ENCODE measurements around the gene TBC1D21.

TBC1D21 gene

DNA sequence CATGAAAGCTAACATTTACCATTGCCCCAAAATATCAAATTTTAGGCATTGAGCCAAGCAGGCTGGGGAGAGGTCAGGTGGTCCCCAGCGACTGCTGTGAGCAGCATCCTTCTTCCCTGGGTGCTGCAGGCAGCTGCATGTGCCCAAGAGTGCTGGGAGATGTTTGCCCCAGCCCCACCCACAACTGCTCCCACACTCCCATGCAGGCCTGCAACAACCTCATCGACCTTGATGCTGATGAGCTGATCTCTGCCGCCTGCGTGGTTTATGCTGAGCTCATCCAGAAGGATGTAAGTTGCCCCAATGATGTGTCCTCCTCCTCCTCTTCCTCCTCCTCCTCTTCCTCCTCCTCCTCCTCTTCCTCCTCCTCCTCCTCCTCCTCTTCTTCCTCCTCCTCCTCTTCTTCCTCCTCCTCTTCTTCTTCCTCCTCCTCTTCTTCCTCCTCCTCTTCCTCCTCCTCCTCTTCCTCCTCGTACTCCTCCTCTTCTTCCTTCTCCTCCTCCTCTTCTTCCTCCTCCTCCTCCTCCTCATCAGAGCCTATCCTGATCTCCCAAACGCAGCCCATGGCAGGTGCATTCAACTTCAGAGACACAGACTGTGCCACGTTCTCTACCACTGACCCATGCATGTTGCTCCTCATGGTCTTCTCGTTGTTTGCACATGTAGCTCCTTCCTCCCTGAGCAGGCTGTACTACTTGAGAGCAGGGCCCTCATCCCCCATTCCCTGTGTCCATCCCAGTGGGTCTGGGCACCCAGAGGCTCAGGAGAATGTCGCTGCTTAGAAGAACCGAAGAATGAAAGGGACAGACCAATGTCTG lies 15.1 kb downstream of the TBC1D21 start:
- in situ Hi-C loops (cut with HindIII; ENCODE audit: low sequenced_read_pairs) = no loop called here

DNA sequence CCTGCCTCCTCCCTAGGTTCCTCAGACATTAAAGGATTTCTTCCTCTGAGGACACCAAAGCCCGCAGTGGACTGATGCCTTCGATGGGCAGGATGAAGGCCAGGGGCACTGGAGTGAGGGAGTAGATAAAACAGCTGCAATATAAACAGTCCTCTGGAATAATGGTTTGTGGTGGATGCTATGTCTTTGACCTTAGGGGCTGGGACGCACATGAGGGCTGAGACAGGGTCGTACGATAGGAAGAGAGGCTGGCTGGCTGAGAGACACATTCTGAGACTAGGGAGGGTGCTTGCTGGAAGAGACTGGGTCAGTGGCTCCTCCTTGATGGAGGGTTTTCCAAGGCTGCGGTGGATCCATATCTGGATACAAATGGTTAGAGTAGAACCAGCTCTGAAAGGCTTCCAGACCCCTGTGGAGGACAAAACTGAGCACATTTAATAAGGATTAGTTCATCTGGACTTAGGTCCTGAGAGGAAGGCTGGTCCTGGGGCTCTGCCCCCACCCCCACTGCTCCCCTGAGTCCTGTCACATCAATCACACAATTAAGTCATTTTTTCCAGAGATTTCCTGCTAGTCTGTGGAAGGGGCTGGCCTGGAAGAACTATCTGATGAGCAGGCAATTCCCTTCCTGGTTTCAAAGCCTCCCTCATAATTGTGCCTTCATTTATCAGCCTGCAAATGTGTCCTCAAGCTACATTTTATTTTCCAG lies 15.8 kb downstream of the TBC1D21 start:
- in situ Hi-C loops (cut with HindIII; ENCODE audit: low sequenced_read_pairs) = no loop called here

DNA sequence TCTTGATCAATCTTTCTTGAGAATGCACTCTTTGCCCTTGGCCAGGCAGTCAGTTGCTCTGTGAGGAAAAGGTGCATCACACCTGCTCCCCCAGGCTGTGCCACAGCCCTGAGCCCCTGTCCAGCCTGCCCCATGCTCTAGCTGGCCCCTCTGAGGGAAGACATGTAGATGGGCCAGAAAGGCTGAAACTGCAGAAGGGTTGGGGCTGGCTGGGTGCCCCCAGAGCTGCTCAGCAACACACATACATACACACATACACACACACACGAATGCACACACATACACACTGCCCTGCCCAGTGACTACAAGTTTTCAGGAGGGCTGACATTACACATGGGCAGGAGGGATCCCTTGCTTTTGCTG lies 16.4 kb downstream of the TBC1D21 start:
- in situ Hi-C loops (cut with HindIII; ENCODE audit: low sequenced_read_pairs) = no loop called here

DNA sequence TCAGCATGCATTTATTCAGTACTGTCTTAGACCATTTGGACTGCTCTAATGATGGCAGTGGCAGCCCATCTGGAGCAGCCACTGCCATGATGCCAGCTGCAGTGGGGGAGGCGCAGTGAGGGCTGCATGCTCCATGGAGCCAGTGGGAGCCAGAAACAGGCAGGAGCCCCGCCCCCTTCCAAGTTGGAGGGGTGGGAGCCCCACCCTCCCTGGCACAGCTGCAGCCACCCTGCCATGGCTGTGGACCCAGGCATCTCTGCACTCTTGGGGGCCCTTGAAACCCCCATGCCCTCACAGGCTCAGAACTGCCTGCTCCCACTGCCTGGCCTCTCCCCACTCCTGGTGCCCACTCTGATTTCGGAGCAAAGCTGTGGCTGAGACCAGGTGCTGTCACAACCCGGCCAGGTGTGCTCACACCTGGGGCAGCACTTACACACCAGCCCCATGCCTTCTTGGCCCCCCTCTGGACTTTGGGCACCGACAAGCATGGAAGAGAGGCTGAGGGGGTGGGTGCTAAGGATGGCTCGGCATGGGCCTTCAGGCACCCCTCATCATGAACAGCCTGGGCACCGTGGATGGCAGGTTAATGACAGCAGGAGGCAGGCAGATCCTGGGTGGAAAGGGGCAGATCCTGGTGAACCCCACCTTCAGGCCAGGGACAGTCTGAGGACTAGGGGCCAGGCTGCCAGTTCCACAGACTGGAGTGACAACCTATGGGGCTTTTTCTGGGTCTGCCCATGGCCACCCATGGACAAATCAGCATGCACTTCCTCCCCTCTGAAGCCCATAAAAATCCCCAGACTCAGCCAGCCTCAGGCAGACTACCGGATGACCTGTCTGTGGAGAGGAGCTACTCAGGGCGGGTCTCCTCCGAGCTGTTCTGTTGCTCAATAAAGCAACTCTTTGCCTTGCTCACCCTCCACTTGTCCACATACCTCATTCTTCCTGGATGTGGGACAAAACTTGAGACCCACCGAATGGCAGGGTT lies 18.3 kb downstream of the TBC1D21 start:
- in situ Hi-C loops (cut with HindIII; ENCODE audit: low sequenced_read_pairs) = no loop called here

DNA sequence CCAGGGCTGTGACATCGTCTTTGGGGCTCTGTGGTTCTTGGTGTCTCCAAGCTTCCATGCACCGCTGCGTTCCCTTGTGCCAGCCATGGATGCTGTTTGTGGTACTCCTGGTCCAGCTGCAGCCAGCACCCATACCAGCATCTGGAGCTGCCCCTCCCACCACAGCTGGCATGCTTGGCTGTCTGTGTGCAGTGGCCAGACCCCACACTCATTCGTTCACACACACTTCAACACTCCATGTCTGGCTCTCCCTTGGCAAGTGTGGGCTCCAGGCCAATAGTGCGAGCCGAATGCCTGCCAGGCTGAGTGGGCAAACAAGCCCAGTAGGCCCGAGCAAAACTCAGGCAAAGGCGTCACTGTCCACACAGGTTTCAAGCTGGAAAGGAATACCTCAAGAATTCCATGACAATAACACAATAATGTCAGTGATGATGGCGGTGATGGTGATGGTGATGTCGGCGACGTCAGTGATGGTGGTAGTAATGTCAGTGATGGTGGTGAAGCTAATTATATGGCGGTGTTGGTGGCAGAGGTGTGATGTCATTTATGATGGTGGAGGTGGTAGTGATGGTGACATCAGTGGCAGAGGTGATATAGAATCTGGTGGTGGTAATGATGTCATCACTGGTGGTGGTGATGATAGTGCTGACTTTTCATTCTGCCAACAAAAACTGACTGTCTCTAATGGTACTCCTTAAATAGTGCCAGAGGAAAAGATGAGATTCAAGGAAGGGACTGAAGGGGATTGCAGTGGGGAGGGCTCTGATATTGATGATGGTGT lies 19.3 kb downstream of the TBC1D21 start:
- in situ Hi-C loops (cut with HindIII; ENCODE audit: low sequenced_read_pairs) = no loop called here

DNA sequence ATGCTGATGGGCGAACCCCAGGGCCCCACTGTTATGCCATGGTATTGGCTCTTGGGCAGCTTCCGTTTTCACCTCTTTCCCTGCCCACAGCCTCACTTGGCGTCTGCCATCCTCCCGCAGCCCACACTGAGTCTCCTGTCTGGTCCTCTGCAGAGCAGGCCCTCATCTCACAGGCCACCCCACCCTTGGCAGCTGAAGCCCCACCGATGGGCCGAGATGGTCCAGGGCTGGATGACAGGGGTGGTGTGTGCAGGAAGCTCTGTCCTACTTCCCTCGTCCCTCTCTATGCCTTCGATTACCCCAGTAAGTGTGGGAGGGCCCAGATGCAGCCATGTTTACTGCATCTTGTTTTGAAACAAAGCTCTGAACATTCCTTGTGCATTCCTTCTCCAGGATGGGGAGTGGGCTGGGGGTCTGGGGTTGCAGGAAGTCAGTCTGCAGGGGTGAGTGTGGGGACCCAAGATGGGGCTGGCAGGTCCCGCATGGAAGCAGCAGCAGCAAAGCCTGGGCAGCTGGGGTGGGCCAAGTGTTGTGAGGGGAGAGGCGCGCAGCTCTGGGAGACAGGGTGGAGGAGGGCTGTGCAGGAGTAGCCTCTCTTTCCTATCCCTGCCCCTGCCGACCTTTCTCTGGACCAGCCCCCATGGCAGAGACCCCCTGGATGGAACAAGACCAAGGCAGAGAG lies 20.9 kb downstream of the TBC1D21 start:
- in situ Hi-C loops (cut with HindIII; ENCODE audit: low sequenced_read_pairs) = no loop called here

DNA sequence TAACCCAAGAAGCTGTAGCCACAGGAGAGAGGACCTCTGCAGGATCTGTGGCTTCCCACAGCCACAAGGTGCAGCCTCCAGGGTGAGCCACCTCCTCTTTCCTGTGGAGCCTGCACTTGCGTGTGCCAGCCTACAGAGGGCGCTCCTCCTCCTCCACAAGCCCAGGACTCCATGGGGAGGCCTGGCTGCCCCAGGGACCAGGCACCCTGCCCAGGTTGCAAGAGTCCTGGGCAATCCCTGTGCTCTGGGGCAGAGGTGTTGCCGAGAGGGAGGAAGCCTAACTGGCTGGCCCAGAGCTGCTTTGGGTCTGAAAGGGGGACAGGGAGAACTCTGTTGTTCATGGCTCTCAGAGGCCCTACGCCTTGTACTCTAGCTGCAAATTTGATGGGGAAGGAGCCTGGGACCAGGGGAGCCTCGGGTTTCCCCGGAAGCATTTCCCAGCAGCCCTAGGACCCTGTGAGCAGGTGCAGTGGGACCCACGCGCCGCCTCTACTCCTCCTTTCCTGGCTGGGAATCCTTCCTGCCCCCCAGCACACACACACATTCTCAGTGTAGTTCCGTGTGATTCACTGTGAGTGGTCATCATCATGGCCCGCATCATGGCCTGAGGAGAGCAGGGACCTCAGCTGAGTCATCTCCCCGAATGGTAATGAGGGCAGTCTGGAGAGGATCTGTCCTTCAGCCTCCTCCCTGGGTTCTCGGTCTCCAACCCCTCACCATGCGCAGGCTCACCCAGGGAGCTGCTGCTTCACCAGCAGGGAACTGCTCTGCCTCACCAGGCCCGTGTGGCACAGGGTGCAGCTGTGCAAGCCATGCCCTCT lies 24.3 kb downstream of the TBC1D21 start:
- in situ Hi-C loops (cut with HindIII; ENCODE audit: low sequenced_read_pairs) = no loop called here

DNA sequence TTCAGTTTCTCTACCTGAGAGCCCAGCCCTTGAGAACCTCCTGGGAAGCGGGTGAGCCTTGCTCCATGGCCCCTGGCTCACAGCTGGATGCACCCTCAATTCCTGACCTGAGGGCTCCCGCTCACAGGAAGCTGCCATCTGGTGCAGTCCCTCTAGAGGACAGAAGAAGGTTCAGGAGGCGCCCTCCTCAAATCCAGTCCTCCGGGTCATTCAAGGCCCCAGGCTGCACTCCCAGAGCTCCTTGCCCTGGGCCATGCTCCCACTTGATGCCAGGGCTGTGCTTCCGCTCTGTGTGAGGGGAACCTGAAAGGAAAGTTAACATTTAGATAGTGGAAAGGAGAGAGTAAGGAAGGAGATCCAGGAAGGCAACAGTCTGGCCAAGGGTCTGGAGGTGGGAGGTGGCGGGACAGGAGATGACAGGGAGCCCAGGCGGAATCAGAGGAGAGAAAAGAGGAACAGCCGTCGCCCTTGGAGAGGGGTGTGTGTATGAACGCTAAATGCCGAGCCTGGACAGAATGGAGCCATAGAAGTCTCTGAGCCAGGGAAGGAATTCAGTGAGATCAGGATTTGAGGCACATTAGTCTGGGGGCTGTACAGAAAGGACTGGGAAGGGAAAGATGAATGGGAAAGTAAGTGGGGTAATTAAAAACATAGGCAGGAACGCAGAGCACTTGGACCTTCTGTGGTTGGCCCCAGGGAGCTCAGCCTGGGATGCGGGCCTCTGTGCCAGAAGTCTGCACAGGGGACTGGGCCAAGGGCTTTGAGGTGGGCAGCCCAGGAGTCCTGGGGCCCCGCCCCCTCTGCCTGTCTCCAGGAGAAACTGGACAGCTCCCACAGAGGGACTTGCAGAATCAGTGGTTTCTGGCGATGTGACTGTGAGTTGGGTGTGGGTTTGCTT lies 26.1 kb downstream of the TBC1D21 start:
- in situ Hi-C loops (cut with HindIII; ENCODE audit: low sequenced_read_pairs) = no loop called here

DNA sequence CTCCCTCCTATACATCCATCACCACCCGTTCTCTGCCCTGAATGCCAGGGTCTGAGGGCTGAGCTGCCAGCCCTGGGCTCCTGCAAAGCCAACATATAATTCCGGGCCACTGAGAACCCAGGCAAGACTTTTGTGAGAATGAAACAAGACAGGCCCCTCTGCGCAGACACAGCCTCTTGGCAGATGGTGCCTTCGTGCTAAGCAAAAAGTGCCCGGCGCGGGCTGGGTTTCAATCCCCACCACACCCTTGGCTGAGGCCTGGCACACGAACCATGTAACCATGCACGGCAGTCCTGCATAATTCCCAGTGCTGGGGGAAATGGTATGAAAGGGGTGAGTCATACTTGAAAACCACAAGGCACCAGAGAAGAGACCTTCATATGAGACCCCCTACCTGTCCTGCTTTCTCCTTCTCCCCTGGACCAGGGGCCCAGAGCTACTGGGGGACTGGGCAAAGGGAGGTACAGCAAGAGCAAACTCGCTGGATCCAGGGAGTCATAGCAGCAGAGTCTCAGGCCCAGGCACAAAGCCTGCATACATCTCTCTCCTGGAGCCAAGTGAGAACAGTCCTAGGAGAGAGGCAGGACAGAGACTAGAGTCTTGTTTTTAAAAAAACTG lies 26.8 kb downstream of the TBC1D21 start:
- in situ Hi-C loops (cut with HindIII; ENCODE audit: low sequenced_read_pairs) = no loop called here

DNA sequence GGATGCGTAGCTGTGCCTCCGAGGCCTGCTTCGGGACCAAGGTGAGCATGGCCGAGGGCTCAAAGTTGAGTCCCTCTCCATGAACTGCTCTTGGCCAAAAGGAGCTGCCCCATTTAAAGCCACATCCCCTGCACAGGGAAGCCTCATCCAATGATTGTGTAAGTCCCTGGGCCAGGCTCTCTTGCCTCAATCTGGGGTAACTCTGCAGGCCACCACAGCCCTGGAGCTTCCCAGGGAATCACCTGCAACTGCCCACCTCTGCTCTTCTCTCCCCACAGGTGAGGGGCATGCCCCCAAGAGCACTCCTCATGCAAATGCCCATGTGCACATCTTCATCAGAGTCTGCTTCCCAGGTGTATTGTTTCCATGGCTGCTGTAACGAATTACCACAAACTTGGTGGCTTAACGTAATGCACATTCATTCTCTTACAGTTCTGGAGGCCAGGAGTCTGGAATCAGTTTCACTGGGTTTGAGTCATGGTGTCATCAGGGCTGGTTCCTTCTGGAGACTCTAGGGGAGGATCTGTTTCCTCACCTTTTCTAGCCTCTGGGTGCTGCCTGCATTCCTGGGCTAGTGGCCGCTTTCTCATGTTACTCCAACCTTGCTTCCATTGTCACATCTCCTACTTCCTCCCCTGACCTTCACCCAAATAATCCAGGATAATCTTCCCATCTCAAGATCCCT lies 27.9 kb downstream of the TBC1D21 start:
- in situ Hi-C loops (cut with HindIII; ENCODE audit: low sequenced_read_pairs) = no loop called here

DNA sequence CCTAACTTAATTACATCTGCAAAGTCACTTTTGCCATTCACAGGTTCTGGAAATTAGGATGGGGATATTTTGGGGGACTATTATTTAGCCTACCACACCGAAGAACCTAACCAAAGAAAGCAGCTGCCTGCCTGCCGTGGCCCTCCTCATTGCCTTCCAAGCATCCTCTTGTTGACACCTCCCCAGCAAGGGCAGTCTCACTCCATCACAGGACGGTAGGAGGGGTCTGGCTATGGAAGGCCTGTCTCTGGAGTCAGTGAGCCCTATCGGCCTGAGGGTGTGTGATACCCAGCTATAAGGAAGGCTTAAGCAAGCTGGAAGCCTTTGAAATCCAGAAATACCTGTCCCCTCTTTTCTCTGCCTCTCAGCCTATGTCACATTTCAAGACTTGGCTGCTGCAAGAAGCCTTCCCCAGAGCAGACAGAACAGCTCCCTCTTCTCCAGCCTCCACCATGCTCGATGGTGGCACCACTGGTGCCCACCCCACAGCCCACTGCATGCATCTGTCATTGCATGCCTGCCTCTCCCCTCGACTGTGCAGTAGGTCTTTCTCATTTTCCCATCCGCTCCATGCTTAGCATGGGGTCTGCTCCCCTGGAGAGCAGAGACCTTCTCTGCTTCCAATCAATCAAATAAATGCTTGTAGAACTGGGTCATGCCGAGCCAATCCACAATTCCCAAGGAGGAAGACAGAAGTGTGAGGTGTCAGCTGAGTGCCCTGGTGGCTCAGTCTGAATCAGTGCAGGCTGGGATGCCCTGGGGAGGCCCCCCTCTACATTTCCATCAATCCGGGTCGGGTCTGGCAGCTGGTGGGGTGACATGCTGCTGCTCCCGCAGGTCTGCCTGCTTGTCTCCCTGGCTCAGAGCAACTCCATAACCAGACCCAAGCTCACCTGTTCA lies 29.0 kb downstream of the TBC1D21 start:
- in situ Hi-C loops (cut with HindIII; ENCODE audit: low sequenced_read_pairs) = no loop called here

DNA sequence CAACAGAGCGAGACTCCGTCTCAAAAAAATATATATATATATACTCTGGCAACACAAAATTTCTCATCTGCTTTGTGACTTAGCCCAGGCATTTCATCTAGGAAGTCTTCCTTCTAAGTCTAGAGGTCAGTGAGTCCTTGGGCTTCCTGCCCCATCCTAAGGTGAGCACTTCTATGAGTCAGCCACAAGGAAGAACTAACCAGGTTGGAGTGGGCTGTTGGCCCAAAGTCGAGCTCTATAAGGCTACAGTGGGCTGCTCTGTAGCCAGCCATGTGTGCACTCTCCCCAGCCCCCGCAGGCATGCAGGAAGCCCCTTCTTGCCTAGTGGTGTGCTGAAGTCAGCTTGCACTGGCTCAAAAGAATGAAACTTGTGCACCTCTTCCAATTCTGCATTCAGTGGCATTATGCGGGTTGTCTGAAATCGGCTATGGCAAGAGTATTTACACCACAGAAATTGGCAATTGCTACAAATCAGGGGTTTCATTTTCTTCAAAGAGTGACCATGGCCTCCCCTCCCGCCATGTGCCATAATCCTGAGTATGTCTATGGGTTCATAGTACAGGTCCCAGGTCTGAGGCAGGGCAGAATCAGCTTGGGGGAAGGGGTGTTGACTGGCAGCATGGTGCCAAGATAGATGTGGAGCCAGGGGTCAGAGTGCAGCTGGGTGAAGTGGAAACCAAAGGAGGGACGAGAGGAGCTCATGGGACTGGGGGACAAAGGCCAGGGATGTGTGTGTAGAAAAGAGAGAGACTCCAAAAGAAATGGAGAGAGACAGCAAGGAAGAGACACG lies 30.9 kb downstream of the TBC1D21 start:
- in situ Hi-C loops (cut with HindIII; ENCODE audit: low sequenced_read_pairs) = no loop called here

DNA sequence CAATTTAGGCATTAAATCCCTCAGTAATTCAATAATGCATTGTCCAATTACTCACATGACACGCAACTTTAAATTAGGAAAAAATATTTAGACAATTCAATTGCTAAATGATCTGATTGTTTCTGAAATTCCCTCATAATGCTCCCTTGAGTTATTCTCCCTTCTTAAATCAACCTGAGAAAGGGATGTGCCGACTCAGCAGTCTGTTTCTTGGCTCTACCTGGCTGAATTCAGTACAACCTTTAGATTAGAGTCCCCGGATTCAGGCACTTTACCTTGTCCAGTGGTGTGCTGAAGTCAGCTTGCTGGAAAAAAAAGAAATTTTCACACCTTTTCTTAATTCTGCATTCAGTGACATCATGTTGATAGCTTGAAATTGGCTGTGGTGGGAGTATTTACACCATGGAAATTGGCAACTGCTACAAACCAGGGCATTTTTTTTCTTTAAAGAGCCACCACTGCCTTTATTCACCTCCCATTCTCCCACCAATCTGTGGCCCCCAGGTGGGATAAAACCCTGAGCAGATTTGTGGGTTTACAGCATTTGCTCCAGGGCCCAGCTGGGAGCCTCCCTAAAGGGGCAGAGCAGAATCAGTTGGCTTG lies 32.0 kb downstream of the TBC1D21 start:
- in situ Hi-C loops (cut with HindIII; ENCODE audit: low sequenced_read_pairs) = loop anchor here (5.0 kb wide), 1 partner anchor 38 kb away; no protein-coding TSS in a partner anchor

DNA sequence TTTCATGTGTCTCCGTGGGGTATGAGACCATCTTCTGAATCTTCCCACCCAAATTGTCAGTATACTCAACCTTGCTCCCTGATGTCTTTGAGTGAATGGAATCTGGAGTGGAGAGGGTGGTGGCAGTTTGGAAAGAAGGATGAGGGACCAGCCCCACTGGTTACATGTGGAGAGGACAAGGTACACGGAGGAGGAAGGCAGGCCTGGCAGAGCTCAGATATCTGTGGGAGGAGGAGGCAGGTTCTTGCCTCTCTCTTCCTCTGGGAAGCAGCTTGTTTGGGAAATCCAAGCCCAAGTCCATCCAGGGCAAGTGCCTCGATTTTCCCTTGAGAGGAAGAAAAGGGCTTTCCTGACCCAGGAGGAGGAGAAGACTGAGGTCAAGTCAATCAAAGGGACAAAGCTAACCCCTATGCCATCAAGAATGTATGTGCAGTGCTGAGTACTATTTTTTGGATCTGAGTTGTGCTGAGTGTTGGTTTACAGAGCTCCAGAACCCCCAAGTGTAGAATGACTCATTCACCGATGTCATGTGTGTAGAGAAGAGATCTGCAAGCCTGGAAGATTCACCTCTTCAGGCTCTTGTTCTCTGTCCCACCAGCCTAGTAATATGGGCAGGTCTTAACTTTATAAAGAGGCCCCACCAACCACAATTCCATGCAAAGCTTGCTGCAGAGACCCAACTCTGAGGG lies 33.1 kb downstream of the TBC1D21 start:
- in situ Hi-C loops (cut with HindIII; ENCODE audit: low sequenced_read_pairs) = loop anchor here (5.0 kb wide), 1 partner anchor 39 kb away; no protein-coding TSS in a partner anchor
